HG02973 (cell line): ENCODE results near the gene PALB2.
"Not testable (repeated sequence)": the region's sequence is repeated elsewhere in the genome, so short reads cannot be mapped to it uniquely, and the experiment has no call there.

Source experiments
- ATAC-seq: cut with Tn5 transposase; IDR thresholded peaks from one replicate; pipeline ENCODE4 v1.9.1; 2021; ENCODE audit warnings: moderate library complexity; ENCODE audit not compliant: unreplicated experiment

Gene PALB2

GRCh38 chr16:23584186-23585076 is 56.7 kb downstream of the PALB2 start:
- no peak for ATAC-seq

- not testable (repeated sequence) for ATAC-seq
These were observed 57.8 kb downstream of the PALB2 start for GRCh38 chr16:23583271-23583670.

- ATAC-seq = no peak
These were observed 59.3 kb downstream of the PALB2 start for GRCh38 chr16:23581764-23582163.

- ATAC-seq = no peak
These were observed 60.7 kb downstream of the PALB2 start for GRCh38 chr16:23580391-23580790.

DNA sequence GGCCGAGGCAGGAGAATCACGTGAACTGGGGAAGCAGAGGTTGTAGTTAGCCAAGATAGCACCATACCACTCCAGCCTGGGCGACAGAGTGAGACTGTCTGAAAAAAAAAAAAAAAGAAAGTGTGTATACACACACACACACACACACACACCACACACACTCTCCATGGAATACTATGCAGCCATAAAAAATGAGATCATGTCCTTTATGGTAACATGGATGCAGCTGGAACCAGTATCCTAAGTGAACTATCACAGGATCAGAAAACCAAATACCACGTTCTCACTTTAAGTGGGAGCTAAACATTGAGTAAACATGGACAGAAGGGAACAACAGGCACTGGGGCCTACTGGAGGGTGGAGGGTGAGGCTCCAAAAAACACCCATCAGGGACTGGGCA is 61.7 kb downstream of the PALB2 start:
- ATAC-seq = no peak

DNA sequence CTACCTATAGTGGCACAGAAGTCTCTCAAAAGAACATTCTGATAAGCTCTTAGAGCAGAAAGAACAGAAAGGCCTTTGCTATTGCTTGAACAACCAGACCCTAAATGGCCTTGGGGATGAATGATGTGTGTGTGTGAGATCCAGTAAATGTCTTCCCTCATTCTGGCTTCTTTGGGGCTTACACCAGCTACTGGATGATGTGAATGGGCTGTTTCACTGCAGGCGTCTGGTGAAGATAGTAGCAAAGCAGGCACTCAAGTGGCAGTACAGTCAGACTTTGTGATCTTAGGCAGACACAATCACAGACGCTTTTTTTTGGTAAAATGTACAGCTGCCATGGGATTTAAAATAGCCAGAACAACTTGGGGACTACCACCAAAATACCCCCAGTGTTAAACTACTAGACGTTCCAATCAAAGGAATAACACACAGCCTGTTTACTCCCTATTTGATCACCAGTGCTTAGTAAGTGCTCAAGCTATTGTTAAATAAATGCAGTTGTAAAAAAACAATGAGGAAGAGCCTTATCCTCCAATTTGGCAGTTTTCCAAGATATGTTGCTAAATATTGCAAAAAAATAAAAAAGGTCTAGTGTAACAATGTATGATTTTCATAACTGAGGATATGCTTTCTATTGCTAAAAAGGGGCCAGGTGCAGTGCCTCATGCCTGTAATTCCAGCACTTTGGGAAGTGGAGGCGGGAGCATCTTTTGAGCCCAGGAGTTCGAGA is 62.8 kb downstream of the PALB2 start:
- no peak for ATAC-seq

GRCh38 chr16:23577493-23577892 is 63.6 kb downstream of the PALB2 start:
- no peak for ATAC-seq

GRCh38 chr16:23575834-23576233 is 65.3 kb downstream of the PALB2 start:
- ATAC-seq = no peak

GRCh38 chr16:23573817-23574216 is 67.3 kb downstream of the PALB2 start:
- ATAC-seq = no peak

DNA sequence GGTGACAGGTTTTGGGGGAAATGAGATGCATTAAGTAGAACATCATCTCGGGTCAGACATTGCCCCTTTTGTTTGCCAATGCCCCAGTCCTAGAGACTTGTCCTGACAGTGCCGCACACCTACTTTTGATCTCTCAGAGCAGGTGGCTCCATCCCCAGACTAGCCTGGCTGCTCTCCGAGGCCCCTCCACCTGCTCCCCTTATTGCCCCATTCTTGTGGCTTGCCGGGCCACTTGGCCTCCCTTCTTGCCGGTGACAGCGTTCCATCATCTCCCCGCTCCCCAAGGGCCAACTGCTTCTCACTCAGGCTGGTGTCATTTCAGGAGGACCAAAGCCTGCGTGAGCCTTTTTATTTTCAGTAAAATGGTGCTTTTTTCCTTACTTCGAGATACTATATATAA is 68.7 kb downstream of the PALB2 start:
- ATAC-seq = no peak

GRCh38 chr16:23571895-23572294 is 69.2 kb downstream of the PALB2 start:
- no peak for ATAC-seq

- ATAC-seq = no peak
These were observed 70.0 kb downstream of the PALB2 start for GRCh38 chr16:23570992-23571632.

GRCh38 chr16:23567602-23568001 is 73.5 kb downstream of the PALB2 start:
- ATAC-seq = no peak

DNA sequence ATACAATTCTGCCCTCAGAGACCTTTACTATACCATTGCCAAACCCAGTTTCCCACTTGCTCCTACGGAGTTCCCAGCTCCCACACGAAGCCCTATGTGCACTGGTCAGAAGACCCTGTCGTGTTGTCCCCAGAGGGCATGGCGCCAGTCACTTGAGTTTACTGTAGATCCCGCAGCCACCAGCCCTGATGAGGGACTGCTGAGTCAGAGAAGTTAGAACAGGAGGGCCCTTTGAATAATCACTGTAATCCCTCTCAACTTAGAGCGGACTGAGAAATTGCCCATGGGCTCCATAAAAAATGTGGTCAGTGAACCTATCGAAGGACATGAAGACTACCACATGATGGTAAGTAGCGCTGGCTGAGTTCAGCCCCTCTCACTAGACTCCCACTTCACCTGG is 74.4 kb downstream of the PALB2 start:
- no peak for ATAC-seq

GRCh38 chr16:23564575-23565363 is 76.3 kb downstream of the PALB2 start:
- no peak for ATAC-seq

DNA sequence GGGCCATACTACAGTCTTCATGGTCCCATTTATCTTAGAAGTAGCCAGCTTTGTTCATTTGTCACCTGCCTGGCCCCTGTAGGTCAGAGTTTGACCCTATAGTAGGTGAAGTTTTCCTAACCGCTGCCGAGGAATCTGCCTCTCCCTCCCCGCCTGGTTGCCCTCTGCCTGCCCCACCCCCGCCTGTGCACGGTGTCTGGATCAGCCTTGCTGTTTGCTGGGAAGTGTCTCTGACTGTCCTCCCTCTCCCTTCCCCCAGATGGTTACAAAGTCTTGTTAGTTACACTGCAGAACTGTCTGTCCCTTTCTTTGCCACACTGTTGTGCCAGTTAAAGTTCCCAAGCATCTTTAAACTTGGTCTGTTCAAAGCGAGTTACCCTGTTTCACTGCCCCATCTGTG is 77.9 kb downstream of the PALB2 start:
- ATAC-seq = no peak

DNA sequence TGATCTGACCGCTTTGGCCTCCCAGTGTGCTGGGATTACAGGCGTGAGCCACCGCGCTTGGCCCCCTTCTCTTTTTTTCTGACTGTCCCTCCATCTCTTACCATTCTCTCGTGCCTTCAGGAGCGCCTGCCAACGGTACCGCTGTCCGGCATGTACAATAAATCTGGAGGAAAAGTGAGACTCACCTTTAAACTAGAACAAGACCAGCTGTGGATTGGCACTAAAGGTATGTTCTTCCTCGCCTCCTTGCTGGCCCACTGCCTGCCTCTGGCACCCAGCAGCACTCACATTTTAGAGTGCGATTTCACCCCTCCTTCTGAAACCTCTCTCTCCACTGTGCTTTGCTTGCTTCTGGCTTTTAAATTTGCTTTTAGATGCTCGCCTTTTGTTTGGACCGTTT is 78.6 kb downstream of the PALB2 start:
- no peak for ATAC-seq

DNA sequence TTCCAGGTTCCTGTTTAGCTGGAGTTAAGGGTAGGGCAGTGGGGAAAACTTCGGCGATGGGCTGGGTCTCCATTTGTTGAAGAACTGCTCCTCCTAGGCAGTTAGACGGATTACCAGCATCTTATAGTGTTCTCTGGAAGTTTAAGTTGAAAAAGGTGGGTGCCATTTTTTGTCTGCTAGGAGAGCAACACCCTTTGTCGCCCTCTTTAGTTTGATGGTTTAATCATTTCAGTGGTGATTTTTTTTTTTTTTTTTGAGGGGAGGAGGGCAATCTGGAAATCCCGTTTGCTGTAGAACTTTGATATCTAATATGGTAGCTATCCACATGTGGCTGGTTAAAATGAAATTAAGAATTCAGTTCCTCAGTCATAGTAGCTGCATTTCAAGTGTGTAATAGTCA is 79.5 kb downstream of the PALB2 start:
- no peak for ATAC-seq

- ATAC-seq = peak; percentile 5
These were observed 83.1 kb downstream of the PALB2 start for GRCh38 chr16:23557779-23558702.
